LoVo (cell line): ENCODE measurements around the gene C2CD4A.

Experiments
- DNase-seq: peaks from one replicate; pipeline ENCODE4 v3.0.0-alpha.2; 2016; ENCODE audit warnings: low spot score

Gene C2CD4A

DNA sequence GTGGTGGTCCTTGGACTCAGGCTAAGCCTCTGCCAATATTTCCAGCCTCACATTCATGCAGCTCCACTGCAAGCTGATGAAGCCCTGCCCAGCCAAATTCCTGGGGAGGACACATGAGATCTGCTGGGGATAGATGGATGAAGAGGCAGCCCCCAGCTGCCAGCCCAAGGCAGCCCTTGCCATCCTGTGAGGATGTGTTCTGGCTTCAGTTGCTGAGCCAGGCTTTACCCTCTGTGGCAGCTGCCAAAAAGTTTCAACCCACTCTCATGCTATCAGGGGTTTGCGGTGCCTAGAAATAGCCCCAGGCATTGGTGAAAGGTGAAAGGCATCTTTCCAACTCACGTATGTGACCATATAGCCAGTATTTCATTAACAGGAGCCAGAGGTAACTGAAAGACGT, 37.6 kb downstream of the C2CD4A start:
- no peak for DNase-seq

DNA sequence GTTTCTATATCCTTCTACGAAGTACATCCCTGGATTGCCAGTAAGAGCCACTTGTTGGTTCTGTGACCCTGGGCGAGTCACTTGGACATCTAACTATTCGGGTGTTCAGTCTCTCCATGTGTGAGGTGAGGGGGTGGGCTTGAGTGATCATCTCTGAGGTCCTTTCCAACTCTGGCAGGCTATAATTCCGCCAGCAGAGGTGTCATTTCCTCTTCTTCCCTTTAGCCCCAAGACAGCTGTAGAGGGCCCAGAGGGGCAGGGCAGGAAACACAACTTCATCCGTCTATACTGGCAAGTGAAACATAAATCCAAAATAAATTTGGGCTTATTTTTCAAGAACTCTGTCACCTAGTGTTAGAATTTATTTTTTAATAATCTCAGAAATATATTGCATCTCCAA, 38.1 kb downstream of the C2CD4A start:
- no peak for DNase-seq

DNA sequence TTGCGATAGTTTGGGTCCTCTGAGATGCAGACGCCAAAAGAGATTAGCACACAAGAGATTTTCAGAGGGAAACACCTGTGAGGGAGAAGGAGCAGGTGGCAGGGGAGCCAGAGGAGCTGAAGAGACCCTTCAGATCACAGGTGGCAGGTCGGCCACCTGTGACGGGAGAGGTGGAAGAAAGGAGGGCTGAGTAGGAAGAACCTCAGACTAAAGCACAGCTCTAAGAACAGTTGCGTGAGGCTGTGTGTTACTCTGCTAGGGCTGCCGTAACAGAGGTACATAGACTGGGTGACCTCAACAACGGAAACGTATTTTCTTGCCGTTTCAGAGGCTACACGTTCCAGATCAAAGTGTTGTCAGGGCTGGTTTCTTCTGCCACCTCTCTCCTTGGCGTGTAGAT, 38.5 kb downstream of the C2CD4A start:
- no peak for DNase-seq

GRCh38 chr15:62106096-62106495, 39.3 kb downstream of the C2CD4A start:
- DNase-seq: no peak

- DNase-seq: peak; percentile 51
These were observed 40.9 kb downstream of the C2CD4A start for GRCh38 chr15:62107571-62108121.

- no peak for DNase-seq
These were observed 41.6 kb downstream of the C2CD4A start for GRCh38 chr15:62108411-62108810.

- no peak for DNase-seq
These were observed 42.7 kb downstream of the C2CD4A start for GRCh38 chr15:62109437-62109836.

GRCh38 chr15:62109982-62110851, 43.4 kb downstream of the C2CD4A start:
- DNase-seq: no peak

DNA sequence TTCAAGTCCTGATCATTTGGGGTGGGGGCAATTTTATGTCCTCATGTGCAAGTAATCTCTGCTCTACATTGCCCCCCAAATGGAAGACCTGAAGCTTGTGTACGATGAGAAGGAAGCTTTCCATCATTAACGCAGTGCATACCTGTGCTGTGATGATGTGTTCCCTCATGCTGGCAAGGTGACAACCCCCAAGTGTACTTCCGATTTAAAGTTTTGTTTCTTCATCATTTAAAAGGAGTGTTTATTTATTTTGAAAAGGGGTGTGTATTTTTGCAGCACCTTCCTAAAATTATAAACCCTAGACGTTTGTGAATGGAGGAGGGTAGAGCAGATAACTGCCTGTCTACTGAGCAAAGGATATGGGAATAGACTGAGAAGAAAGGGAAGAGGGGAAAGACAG, 45.3 kb downstream of the C2CD4A start:
- DNase-seq: no peak

- peak; percentile 24 for DNase-seq
These were observed 46.1 kb downstream of the C2CD4A start for GRCh38 chr15:62112616-62113593.

- DNase-seq: peak; percentile 78
These were observed 49.1 kb downstream of the C2CD4A start for GRCh38 chr15:62115847-62116246.

- no peak for DNase-seq
These were observed 51.9 kb downstream of the C2CD4A start for GRCh38 chr15:62118520-62119226.

DNA sequence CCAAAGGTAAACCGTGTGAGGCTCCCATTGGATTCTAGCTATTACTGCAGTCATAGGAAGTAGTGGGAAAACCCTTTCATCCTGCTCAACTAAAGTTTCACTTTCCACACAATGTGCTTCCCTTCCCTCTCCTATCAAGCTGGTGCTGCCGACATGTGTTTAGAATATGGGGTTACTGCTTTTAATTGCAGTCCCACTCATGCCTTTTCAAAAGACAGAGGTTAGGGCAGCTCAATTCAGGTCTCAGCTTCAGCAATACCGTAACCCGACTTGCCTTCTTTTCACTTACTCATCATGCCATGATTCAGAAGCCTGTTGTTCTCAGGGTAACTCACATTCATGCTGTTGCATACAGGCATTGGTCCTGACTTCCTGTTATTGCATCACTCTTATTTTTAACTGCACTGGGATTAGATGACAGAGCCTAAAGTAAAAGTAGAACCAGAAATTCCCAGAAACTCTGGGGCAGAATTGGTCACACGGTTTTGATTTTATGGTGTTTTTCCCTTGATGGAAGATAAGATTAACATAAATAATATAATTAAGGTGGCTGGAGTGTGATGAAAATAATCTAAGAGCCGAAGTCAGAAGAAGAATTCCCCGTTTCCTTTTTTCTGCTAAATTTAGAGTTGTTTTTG, 52.6 kb downstream of the C2CD4A start:
- DNase-seq: peak; percentile 87

- DNase-seq: no peak
These were observed 53.1 kb downstream of the C2CD4A start for GRCh38 chr15:62119874-62120273.
